Neural progenitor cell (in vitro differentiated cells): Measurements from ENCODE around the gene TLCD3B. TPM values are rescaled to one million over a fixed set of nuclear protein-coding genes. Genes with fewer than 3 reads are reported as not detected.

ENCODE experiments used
- DNase-seq: peaks from one replicate; pipeline ENCODE4 v3.0.0-alpha.2; 2016; ENCODE audit warnings: low spot score
- H2AFZ ChIP-seq: fragments of 200-600 bp; sonication (generic); replicated peaks from 2 replicates; pipeline ENCODE4 v1.6.1; 2016; ENCODE audit warnings: antibody characterized with exemption
- H3F3A ChIP-seq: fragments of 200-600 bp; sonication (generic); 2 replicates; pipeline ENCODE4 v1.6.1; 2016; ENCODE audit warnings: antibody characterized with exemption, low read depth
- H3K27ac ChIP-seq: fragments of 200-600 bp; sonication (generic); 2 replicates; pipeline ENCODE4 v1.5.1; 2016; ENCODE audit warnings: mild to moderate bottlenecking
- H3K27me3 ChIP-seq: fragments of 200-600 bp; sonication (generic); 2 replicates; pipeline ENCODE4 v1.6.1; 2016; ENCODE audit warnings: mild to moderate bottlenecking, moderate library complexity
- H3K36me3 ChIP-seq: fragments of 200-600 bp; sonication (generic); 2 replicates; pipeline ENCODE4 v1.5.1; 2016
- H3K4me1 ChIP-seq: fragments of 200-600 bp; sonication (generic); 2 replicates; pipeline ENCODE4 v1.6.1; 2016; ENCODE audit warnings: mixed run types
- H3K4me2 ChIP-seq: fragments of 200-600 bp; sonication (generic); 2 replicates; pipeline ENCODE4 v1.6.1; 2016
- H3K4me3 ChIP-seq: fragments of 200-600 bp; sonication (generic); 2 replicates; pipeline ENCODE4 v1.5.1; 2016
- H3K79me2 ChIP-seq: fragments of 200-600 bp; sonication (generic); 2 replicates; pipeline ENCODE4 v1.6.1; 2016; ENCODE audit warnings: low read depth
- H3K9ac ChIP-seq: fragments of 200-600 bp; sonication (generic); 2 replicates; pipeline ENCODE4 v1.6.1; 2016
- H3K9me3 ChIP-seq: fragments of 200-600 bp; sonication (generic); 2 replicates; pipeline ENCODE4 v1.5.1; 2016; ENCODE audit warnings: low read depth
- H4K20me1 ChIP-seq: fragments of 200-600 bp; sonication (generic); 2 replicates; pipeline ENCODE4 v1.6.1; 2016; ENCODE audit warnings: low read depth
- H3K27ac Mint-ChIP-seq: 3 replicates; pipeline ENCODE4 v1.8.0; 2021; ENCODE audit warnings: mixed read lengths
- H3K27me3 Mint-ChIP-seq: 2 replicates; pipeline ENCODE4 v1.8.0; 2022; ENCODE audit warnings: low read depth, mild to moderate bottlenecking, inconsistent platforms, moderate library complexity, mixed read lengths; ENCODE audit not compliant: insufficient read depth
- H3K36me3 Mint-ChIP-seq: 3 replicates; pipeline ENCODE4 v1.8.0; 2021; ENCODE audit warnings: mixed read lengths
- H3K4me1 Mint-ChIP-seq: 3 replicates; pipeline ENCODE4 v1.8.0; 2021; ENCODE audit warnings: mixed read lengths
- H3K4me3 Mint-ChIP-seq: 3 replicates; pipeline ENCODE4 v1.8.0; 2021; ENCODE audit warnings: mild to moderate bottlenecking, moderate library complexity, mixed read lengths
- H3K9me3 Mint-ChIP-seq: 3 replicates; pipeline ENCODE4 v1.8.0; 2020; ENCODE audit warnings: mixed read lengths
- CTCF ChIP-seq: fragments of 200-600 bp; sonication (generic); IDR thresholded peaks from 2 replicates; pipeline ENCODE4 v1.5.1; 2017; ENCODE audit warnings: antibody characterized with exemption, mild to moderate bottlenecking
- EZH2 ChIP-seq: fragments of 200-600 bp; sonication (generic); IDR thresholded peaks from 2 replicates; pipeline ENCODE4 v1.6.1; 2017; ENCODE audit warnings: antibody characterized with exemption, mild to moderate bottlenecking, moderate library complexity
- EZH2phosphoT487 ChIP-seq: fragments of 200-600 bp; sonication (generic); IDR thresholded peaks from 2 replicates; pipeline ENCODE4 v1.6.1; 2017; ENCODE audit warnings: antibody characterized with exemption
- total RNA-seq: library from RNA; depleted of rRNA; stranded (reverse); fragments of >200 nt; gene quantifications from 2 replicates; pipeline ENCODE4 v1.2.3, GENCODE V29; 2015; ENCODE audit warnings: low replicate concordance

The TLCD3B gene
- total RNA-seq, 1 donor from 2014 or later, result 2.4 TPM

GRCh38 chr16:30006095-30006473 lies 25.0 kb downstream of the TLCD3B start:
- H3K27ac Mint-ChIP-seq, result no peak overlapping the region
- H3K4me1 ChIP-seq, result peaks cover 7% of the 10 kb centered on the region
- no peak for DNase-seq
- no peak overlapping the region for H2AFZ ChIP-seq
- H3K4me2 ChIP-seq, result no peak overlapping the region
- H3K27ac ChIP-seq, result no peak overlapping the region
- H3K27me3 Mint-ChIP-seq, result peaks cover 8% of the 10 kb centered on the region
- peaks cover 3% of the 10 kb centered on the region for H3K36me3 Mint-ChIP-seq
- H3K9me3 Mint-ChIP-seq, result no peaks in the 10 kb centered on the region
- no peak overlapping the region for H3K9ac ChIP-seq
- H3K4me3 Mint-ChIP-seq, result no peak overlapping the region
- H3K36me3 ChIP-seq, result no peaks in the 10 kb centered on the region
- peaks cover 9% of the 10 kb centered on the region for H3K4me1 Mint-ChIP-seq
- TF ChIP-seq EZH2phosphoT487 (no peak), CTCF (no peak), EZH2 (no peak)
- H3K9me3 ChIP-seq, result no peaks in the 10 kb centered on the region
- H4K20me1 ChIP-seq, result peaks cover 4% of the 10 kb centered on the region
- peaks cover 24% of the 10 kb centered on the region for H3K27me3 ChIP-seq
- no peak overlapping the region for H3K4me3 ChIP-seq
- no peaks in the 10 kb centered on the region for H3K79me2 ChIP-seq
- peaks cover 2% of the 10 kb centered on the region for H3F3A ChIP-seq

GRCh38 chr16:30005341-30006094 lies 25.6 kb downstream of the TLCD3B start:
- Histone ChIP-seq H3K36me3 (no peaks in the 10 kb centered on the region), H3K9ac (no peak overlapping the region), H3F3A (no peaks in the 10 kb centered on the region), H2AFZ (no peak overlapping the region), H3K27me3 (peaks cover 18% of the 10 kb centered on the region), H4K20me1 (peaks cover 4% of the 10 kb centered on the region), H3K27ac (no peak overlapping the region), H3K4me2 (no peak overlapping the region), H3K4me1 (peaks cover 6% of the 10 kb centered on the region), H3K79me2 (no peaks in the 10 kb centered on the region), H3K9me3 (no peaks in the 10 kb centered on the region), H3K4me3 (no peak overlapping the region)
- H3K9me3 Mint-ChIP-seq, result no peaks in the 10 kb centered on the region
- DNase-seq, result peak; percentile 70
- no peak overlapping the region for H3K4me3 Mint-ChIP-seq
- peaks cover 8% of the 10 kb centered on the region for H3K27me3 Mint-ChIP-seq
- H3K4me1 Mint-ChIP-seq, result peaks cover 8% of the 10 kb centered on the region
- no peak overlapping the region for H3K27ac Mint-ChIP-seq
- TF ChIP-seq EZH2, result no peak
- peak; percentile 80 for TF ChIP-seq CTCF
- TF ChIP-seq EZH2phosphoT487, result no peak
- H3K36me3 Mint-ChIP-seq, result peaks cover 3% of the 10 kb centered on the region

GRCh38 chr16:30004811-30005242 lies 26.2 kb downstream of the TLCD3B start:
- Histone ChIP-seq H3K9ac (no peak overlapping the region), H3K4me2 (no peak overlapping the region), H3K27ac (no peak overlapping the region), H3K27me3 (peaks cover 11% of the 10 kb centered on the region), H3F3A (no peaks in the 10 kb centered on the region), H3K4me1 (no peaks in the 10 kb centered on the region), H3K36me3 (no peaks in the 10 kb centered on the region), H3K9me3 (no peaks in the 10 kb centered on the region), H3K79me2 (no peaks in the 10 kb centered on the region), H3K4me3 (no peak overlapping the region), H2AFZ (no peak overlapping the region), H4K20me1 (peaks cover 4% of the 10 kb centered on the region)
- Mint-ChIP-seq H3K27me3 (peaks cover 7% of the 10 kb centered on the region), H3K9me3 (no peaks in the 10 kb centered on the region), H3K4me3 (no peak overlapping the region), H3K27ac (no peak overlapping the region), H3K4me1 (peaks cover 6% of the 10 kb centered on the region), H3K36me3 (peaks cover 3% of the 10 kb centered on the region)
- no peak for TF ChIP-seq EZH2
- DNase-seq, result no peak

- Histone ChIP-seq H3K79me2 (no peaks in the 10 kb centered on the region), H4K20me1 (peaks cover 4% of the 10 kb centered on the region), H3K27me3 (peaks cover 7% of the 10 kb centered on the region), H3K27ac (peak overlapping the region; percentile 46), H3K9ac (peak overlapping the region; percentile 27), H3K4me3 (no peak overlapping the region), H3K9me3 (no peaks in the 10 kb centered on the region), H3K36me3 (no peaks in the 10 kb centered on the region), H3F3A (no peaks in the 10 kb centered on the region), H2AFZ (no peak overlapping the region), H3K4me1 (no peaks in the 10 kb centered on the region), H3K4me2 (no peak overlapping the region)
- no peak overlapping the region for H3K27ac Mint-ChIP-seq
- TF ChIP-seq CTCF (no peak), EZH2 (no peak), EZH2phosphoT487 (no peak)
- peaks cover 4% of the 10 kb centered on the region for H3K4me1 Mint-ChIP-seq
- H3K36me3 Mint-ChIP-seq, result peaks cover 3% of the 10 kb centered on the region
- no peak overlapping the region for H3K4me3 Mint-ChIP-seq
- H3K9me3 Mint-ChIP-seq, result no peaks in the 10 kb centered on the region
- no peak for DNase-seq
- peaks cover 7% of the 10 kb centered on the region for H3K27me3 Mint-ChIP-seq
These were observed 26.7 kb downstream of the TLCD3B start for GRCh38 chr16:30004424-30004776.
